ENCODE data around the gene ELMO3. TPM values are rescaled to one million over a fixed set of nuclear protein-coding genes. Genes with fewer than 3 reads are reported as not detected.
A peak's percentile ranks its signal among the peaks of the same experiment; 100 is the strongest.

Gene ELMO3
- total RNA-seq, 1 experiment from 2014 or later = 45.8 TPM

DNA sequence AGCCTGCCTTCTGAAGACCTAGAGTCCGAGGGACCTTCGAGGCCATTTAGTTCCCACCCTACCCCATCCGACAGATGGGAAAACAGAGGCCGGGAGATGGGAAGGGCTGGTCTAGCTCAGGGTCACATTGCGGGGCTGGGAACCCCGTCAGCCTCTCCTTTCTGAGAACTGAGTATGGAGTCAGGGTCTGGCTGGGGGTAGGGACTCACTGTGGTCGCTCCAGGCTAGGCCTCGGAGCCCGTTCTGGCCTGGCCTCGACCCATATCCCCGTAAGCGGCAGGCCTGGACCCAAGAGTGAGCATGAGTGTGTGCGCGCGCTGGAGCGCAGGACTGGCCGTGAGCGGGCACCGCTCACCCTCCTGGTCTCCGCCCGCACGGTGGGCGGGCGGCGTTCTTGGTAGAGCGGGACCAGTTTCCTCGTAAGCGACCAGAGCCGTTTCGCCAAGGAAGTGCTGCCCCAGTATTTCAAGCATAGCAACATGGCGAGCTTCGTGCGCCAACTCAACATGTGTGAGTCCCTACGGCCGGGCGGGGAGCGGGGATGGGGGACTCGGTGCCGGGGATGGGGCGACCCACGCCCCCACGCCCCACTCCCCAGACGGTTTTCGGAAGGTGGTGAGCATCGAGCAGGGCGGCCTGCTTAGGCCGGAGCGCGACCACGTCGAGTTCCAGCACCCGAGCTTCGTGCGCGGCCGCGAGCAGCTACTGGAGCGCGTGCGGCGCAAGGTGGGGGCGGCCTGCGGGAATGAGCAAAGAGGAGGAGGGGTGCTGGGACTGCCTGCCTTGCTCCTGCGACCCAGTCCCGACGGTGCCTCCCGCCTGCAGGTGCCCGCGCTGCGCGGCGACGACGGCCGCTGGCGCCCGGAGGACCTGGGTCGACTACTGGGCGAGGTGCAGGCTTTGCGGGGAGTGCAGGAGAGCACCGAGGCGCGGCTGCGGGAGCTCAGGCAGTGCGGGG lies 33.5 kb upstream of the ELMO3 start:
- RAD21 ChIA-PET (ENCODE audit: low non-redundant PET in 1 of 2, low total read pairs in 2 of 2, uncharacterized antibody in 2 of 2, unreplicated experiment in 2 of 2) = no interaction called here
- ATAC-seq (no peak), DNase-seq (ENCODE audit: low read depth, low spot score) (no peak)
- intact Hi-C loops (cut with micrococcal nuclease) = no loop called here
- H3K9ac ChIP-seq (ENCODE audit: low read length) = peak overlapping the region; percentile 52; the same call in 1 of the 2 replicates
- no peaks in the 10 kb centered on the region for H4K20me1 ChIP-seq (ENCODE audit: insufficient read depth)
- POLR2A ChIA-PET = no interaction called here
- no peaks in the 10 kb centered on the region; the same call in 1 of the 2 replicates for H3K79me2 ChIP-seq (ENCODE audit: insufficient read depth, low read length)
- CTCF ChIA-PET = no interaction called here
- no TSS peak for BruUV-seq (replicated peaks)
- peak overlapping the region; percentile 58; the same call in 1 of the 2 replicates for H3K27ac ChIP-seq (ENCODE audit: low read depth, low read length)
- H2AFZ ChIP-seq (ENCODE audit: low read depth, low read length, poor library complexity, severe bottlenecking) = no peak overlapping the region
- peak overlapping the region; percentile 65 for H3K4me2 ChIP-seq (ENCODE audit: low read length)
- H3K36me3 ChIP-seq (ENCODE audit: control insufficient read depth in 1 of 2, insufficient read depth in 2 of 2, low read length in 2 of 2) = no peaks in the 10 kb centered on the region
- H3K9me3 ChIP-seq (ENCODE audit: control insufficient read depth in 1 of 2, insufficient read depth in 1 of 2, low read depth in 1 of 2, low read length in 2 of 2) = no peaks in the 10 kb centered on the region
- H3K27me3 ChIP-seq (ENCODE audit: insufficient read depth, low read length) = no peaks in the 10 kb centered on the region
- peak overlapping the region in 1 of 2 experiments; percentile 26; a peak in 1 of 4 replicates for H3K4me3 ChIP-seq (replicated peaks in 1 of 2; ENCODE audit: low read depth in 1 of 2, low read length in 2 of 2)
- TF ChIP-seq JUND (IDR thresholded peaks at IDR 0.05) (no peak), SP1 (IDR thresholded peaks at IDR 0.05; ENCODE audit: low read depth) (no peak), EZH2phosphoT487 (IDR thresholded peaks at IDR 0.05; ENCODE audit: borderline replicate concordance) (no peak), TCF7L2 (IDR thresholded peaks at IDR 0.05; ENCODE audit: borderline replicate concordance, extremely low read depth, insufficient read depth, insufficient read length) (no peak), RAD21 (IDR thresholded peaks at IDR 0.05; ENCODE audit: low read depth) (no peak), SIN3A (IDR thresholded peaks at IDR 0.05; ENCODE audit: low read depth) (no peak), CBX3 (IDR thresholded peaks at IDR 0.05; ENCODE audit: low read depth) (no peak), POLR2AphosphoS5 (IDR thresholded peaks at IDR 0.05; ENCODE audit: low read depth, low read length) (no peak), EGR1 (IDR thresholded peaks at IDR 0.05; ENCODE audit: low read depth) (no peak)
- TF ChIP-seq, protein P1, sequence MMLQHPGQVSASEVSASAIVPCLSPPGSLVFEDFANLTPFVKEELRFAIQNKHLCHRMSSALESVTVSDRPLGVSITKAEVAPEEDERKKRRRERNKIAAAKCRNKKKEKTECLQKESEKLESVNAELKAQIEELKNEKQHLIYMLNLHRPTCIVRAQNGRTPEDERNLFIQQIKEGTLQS (IDR thresholded peaks at IDR 0.05) = no peak
- H3K4me1 ChIP-seq (ENCODE audit: control insufficient read depth in 1 of 2, insufficient read depth in 2 of 2, low read length in 2 of 2) = peaks cover 27 to 40% of the 10 kb centered on the region in 2 experiments
- no peaks in the 10 kb centered on the region for H3K9me2 ChIP-seq (ENCODE audit: insufficient read depth)

Data from HCT116 (cell line).